B cell (primary cell): ENCODE measurements around the gene GPR137. TPM values are rescaled to one million over a fixed set of nuclear protein-coding genes. Genes with fewer than 3 reads are reported as not detected.

ENCODE experiments used
- ATAC-seq: fragments of 200-7000 bp; cut with Tn5 transposase; one replicate; pipeline ENCODE4 v1.10.0; 2021; ENCODE audit warnings: low read depth, mild to moderate bottlenecking, moderate number of reproducible peaks, moderate library complexity
- CTCF ChIA-PET: fragments of 350-600 bp; sonication (Branson Sonifier 250); formaldehyde crosslinking; loops from one replicate; lab custom pipeline; 2021; ENCODE audit warnings: antibody characterized with exemption, inconsistent platforms; lab: Charles Lee
- POLR2A ChIA-PET: fragments of 350-600 bp; sonication (Branson Sonifier 250); formaldehyde crosslinking; loops from one replicate; lab custom pipeline; 2021; ENCODE audit warnings: antibody characterized with exemption; lab: Charles Lee
- DNase-seq: peaks from one replicate; pipeline ENCODE4 v3.0.0; 2013
- H2AFZ ChIP-seq: 2 replicates; pipeline ENCODE4 v1.6.1; 2012; ENCODE audit warnings: mild to moderate bottlenecking, low read depth, low read length; ENCODE audit not compliant: insufficient read depth, poor library complexity, severe bottlenecking
- H3K27ac ChIP-seq, 2 donors: 1 replicate in 1 of 2; 2 replicates in 1 of 2; pipeline ENCODE4 v1.5.1; 2012 to 2013; ENCODE audit warnings: low read length in 2 of 2, mild to moderate bottlenecking in 2 of 2, moderate library complexity in 1 of 2
- H3K27me3 ChIP-seq, 4 experiments: fragments of 200-600 bp in 1 of 4; sonication (generic) in 1 of 4; replicated peaks in 1 of 4; 1 replicate in 2 of 4; 2 replicates in 2 of 4; pipeline versions ENCODE4 v1.6.1 to v1.7.0; 2013 to 2016; ENCODE audit warnings: low read length in 3 of 4, mild to moderate bottlenecking in 2 of 4, mixed read lengths in 1 of 4, moderate library complexity in 1 of 4; ENCODE audit not compliant: insufficient read depth in 4 of 4, control insufficient read depth in 3 of 4; ENCODE audit errors: control extremely low read depth in 1 of 4
- H3K36me3 ChIP-seq, 2 experiments: replicated peaks in 1 of 2; 1 replicate in 1 of 2; 2 replicates in 1 of 2; pipeline versions ENCODE4 v1.6.1 to v1.7.1; 2013; ENCODE audit warnings: low read length in 1 of 2; ENCODE audit not compliant: insufficient read depth in 2 of 2, control insufficient read depth in 1 of 2; ENCODE audit errors: control extremely low read depth in 1 of 2, extremely low read depth in 1 of 2
- H3K4me1 ChIP-seq, 2 donors: fragments of 200-600 bp in 1 of 2; sonication (generic) in 1 of 2; 1 replicate in 1 of 2; 2 replicates in 1 of 2; pipeline versions ENCODE4 v1.5.1 to v1.6.1; 2013 to 2017; ENCODE audit warnings: low read length in 2 of 2; ENCODE audit not compliant: control insufficient read depth in 2 of 2, insufficient read depth in 2 of 2
- H3K4me2 ChIP-seq: replicated peaks from 2 replicates; pipeline ENCODE3; 2012; ENCODE audit warnings: mild to moderate bottlenecking, low read depth, low read length; ENCODE audit not compliant: poor library complexity, severe bottlenecking
- H3K4me3 ChIP-seq, 5 experiments: fragments of 200-600 bp in 1 of 5; sonication (generic) in 1 of 5; 1 replicate in 3 of 5; 2 replicates in 2 of 5; pipeline versions ENCODE4 v1.5.1 to v1.7.0; 2011 to 2016; ENCODE audit warnings: low read length in 4 of 5, mild to moderate bottlenecking in 4 of 5, low read depth in 2 of 5, control low read depth in 1 of 5, moderate library complexity in 1 of 5; ENCODE audit not compliant: insufficient read depth in 1 of 5; ENCODE audit errors: control extremely low read depth in 1 of 5, extremely low read depth in 1 of 5
- H3K79me2 ChIP-seq: fragments of 200-600 bp; sonication (generic); one replicate; pipeline ENCODE4 v1.6.0; 2016; ENCODE audit warnings: low read length; ENCODE audit not compliant: control insufficient read depth, insufficient read depth
- H3K9ac ChIP-seq: fragments of 200-600 bp; sonication (generic); 2 replicates; pipeline ENCODE4 v1.6.1; 2017; ENCODE audit warnings: mild to moderate bottlenecking, low read length, moderate library complexity
- H3K9me3 ChIP-seq, 3 donors: one replicate each; pipeline versions ENCODE4 v1.6.1 to v1.7.1; 2013; ENCODE audit warnings: low read length in 2 of 3; ENCODE audit not compliant: control insufficient read depth in 2 of 3, insufficient read depth in 1 of 3; ENCODE audit errors: control extremely low read depth in 1 of 3
- H4K20me1 ChIP-seq: 2 replicates; pipeline ENCODE4 v1.6.0; 2012; ENCODE audit warnings: mild to moderate bottlenecking, low read length; ENCODE audit not compliant: insufficient read depth, control insufficient read depth, poor library complexity, severe bottlenecking
- H3K27ac Mint-ChIP-seq: one replicate; pipeline ENCODE4 v1.8.0; 2021; ENCODE audit warnings: mixed read lengths
- H3K27me3 Mint-ChIP-seq: one replicate; pipeline ENCODE4 v1.8.0; 2021; ENCODE audit warnings: mixed read lengths
- H3K4me1 Mint-ChIP-seq: one replicate; pipeline ENCODE4 v1.8.0; 2021; ENCODE audit warnings: mixed read lengths
- H3K4me3 Mint-ChIP-seq: one replicate; pipeline ENCODE4 v1.8.0; 2021; ENCODE audit warnings: mixed read lengths
- H3K9me3 Mint-ChIP-seq: one replicate; pipeline ENCODE4 v1.8.0; 2022; ENCODE audit warnings: mixed read lengths; ENCODE audit not compliant: insufficient read depth
- CTCF ChIP-seq: fragments of 200-600 bp; IDR thresholded peaks from one replicate; pipeline ENCODE4 v1.8.0; 2022; ENCODE audit warnings: antibody characterized with exemption, mild to moderate bottlenecking
- EZH2 ChIP-seq: IDR thresholded peaks from 2 replicates; pipeline ENCODE4 v1.6.1; 2012; ENCODE audit warnings: borderline replicate concordance, low read depth, mild to moderate bottlenecking, moderate library complexity, low read length; ENCODE audit not compliant: insufficient read depth, poor library complexity, severe bottlenecking
- WGBS: methylation state at CpG from one replicate; pipeline ENCODE4 v1.1.5; 2013; ENCODE audit warnings: missing lambda C conversion rate; ENCODE audit not compliant: insufficient coverage; 5-methylcytosine and 5-hydroxymethylcytosine counted together
- intact Hi-C: fragments of 100-400 bp; cut with micrococcal nuclease; formaldehyde crosslinking; loops from one replicate; pipeline ENCODE4 v1.10.0; 2022
- polyA plus RNA-seq: library from polyadenylated mRNA; depleted of rRNA; stranded (reverse); fragments of >200 nt; gene quantifications from 2 replicates; pipeline ENCODE4 v1.2.3, GENCODE V29; 2012
- total RNA-seq, 2 donors: library from RNA; stranded (reverse); fragments of 120-200 nt in 1 of 2; gene quantifications; 1 replicate in 1 of 2; 2 replicates in 1 of 2; pipeline versions ENCODE4 v1.2.3 to v1.2.4, GENCODE V29; 2013 to 2022

Gene GPR137
- total and polyA plus RNA-seq, 2 donors (not counting 1 experiment from before 2014, with no cell fraction given) = 49.9 to 66.1 TPM

- Histone ChIP-seq H3K27ac (no peak overlapping the region), H3K4me1 (peaks cover 28 to 65% of the 10 kb centered on the region in 2 donors), H3K4me2 (no peak overlapping the region), H3K9ac (no peak overlapping the region), H3K27me3 (no peaks in the 10 kb centered on the region), H3K9me3 (no peaks in the 10 kb centered on the region), H3K36me3 (peaks cover 0 to 18% of the 10 kb centered on the region in 2 experiments), H3K79me2 (peaks cover 9% of the 10 kb centered on the region), H3K4me3 (no peak overlapping the region), H2AFZ (no peak overlapping the region), H4K20me1 (peaks cover 7% of the 10 kb centered on the region)
- intact Hi-C loops = no loop called here
- peaks cover 54% of the 10 kb centered on the region for H3K4me1 Mint-ChIP-seq
- no peak for ATAC-seq
- TF ChIP-seq EZH2 = no peak
- no peak for TF ChIP-seq CTCF
- H3K27ac Mint-ChIP-seq = peak overlapping the region; percentile 65
- WGBS = 86% methylated on average over 3 of the region's 8 CpGs
- CTCF ChIA-PET = interaction anchor here (0.9 to 10.4 kb wide), 8 partner anchors 10 to 112 kb away, joined by 3 to 141 read pairs (median 5); partner anchors contain the start of genes FERMT3, NUDT22 and TRPT1
- H3K27me3 Mint-ChIP-seq = no peaks in the 10 kb centered on the region
- H3K4me3 Mint-ChIP-seq = peak overlapping the region; percentile 66
- POLR2A ChIA-PET = interaction anchor here (0.6 to 3.4 kb wide), 5 partner anchors 10 to 38 kb away, joined by 3 to 22 read pairs (median 4); partner anchors contain the start of genes NUDT22 and TRPT1
- DNase-seq = no peak
- no peaks in the 10 kb centered on the region for H3K9me3 Mint-ChIP-seq
These were observed 42.3 kb upstream of the GPR137 start for GRCh38 chr11:64243236-64243854.

- WGBS = 90% methylated on average over 3 of the region's 5 CpGs
- peak overlapping the region; percentile 53 for H3K27ac Mint-ChIP-seq
- H4K20me1 ChIP-seq = peaks cover 7% of the 10 kb centered on the region
- no peak overlapping the region for H3K4me3 ChIP-seq
- H3K9ac ChIP-seq = no peak overlapping the region
- DNase-seq (no peak), ATAC-seq (no peak)
- H2AFZ ChIP-seq = no peak overlapping the region
- intact Hi-C loops = no loop called here
- no peaks in the 10 kb centered on the region for H3K9me3 ChIP-seq
- peaks cover 46% of the 10 kb centered on the region for H3K4me1 Mint-ChIP-seq
- no peak for TF ChIP-seq EZH2
- no peak for TF ChIP-seq CTCF
- no peaks in the 10 kb centered on the region for H3K9me3 Mint-ChIP-seq
- H3K27ac ChIP-seq = no peak overlapping the region
- ChIA-PET CTCF (interaction anchor here (1.0 to 10.4 kb wide), 7 partner anchors 11 to 57 kb away, joined by 3 to 141 read pairs (median 5); partner anchors contain the start of genes FERMT3, NUDT22 and TRPT1), POLR2A (interaction anchor here (0.6 to 3.4 kb wide), 8 partner anchors 10 to 1409 kb away, joined by 3 to 22 read pairs (median 4); partner anchors contain the start of genes NUDT22, TRPT1 and VEGFB)
- peak overlapping the region; percentile 39 for H3K4me3 Mint-ChIP-seq
- no peak overlapping the region for H3K4me2 ChIP-seq
- H3K27me3 ChIP-seq = no peaks in the 10 kb centered on the region
- peaks cover 0 to 11% of the 10 kb centered on the region in 2 experiments for H3K36me3 ChIP-seq
- peaks cover 28 to 57% of the 10 kb centered on the region in 2 donors for H3K4me1 ChIP-seq
- H3K27me3 Mint-ChIP-seq = no peaks in the 10 kb centered on the region
- peaks cover 9% of the 10 kb centered on the region for H3K79me2 ChIP-seq
These were observed 41.5 kb upstream of the GPR137 start for GRCh38 chr11:64244107-64244506.
